Colonic mucosa (tissue), 4 donors: Measurements from ENCODE around the gene TENM3. TPM values are rescaled to one million over a fixed set of nuclear protein-coding genes. Genes with fewer than 3 reads are reported as not detected.

Experiments used
- DNase-seq: peaks from one replicate; pipeline ENCODE4 v3.0.0-alpha.2; 2020
- H3K27ac ChIP-seq: fragments of 200-600 bp; one replicate; pipeline ENCODE4 v1.8.0; 2021
- H3K27me3 ChIP-seq: fragments of 200-600 bp; one replicate; pipeline ENCODE4 v1.8.0; 2021
- H3K36me3 ChIP-seq: fragments of 200-600 bp; one replicate; pipeline ENCODE4 v1.8.0; 2021
- H3K4me1 ChIP-seq: fragments of 200-600 bp; one replicate; pipeline ENCODE4 v1.8.0; 2021; ENCODE audit warnings: mild to moderate bottlenecking
- H3K4me3 ChIP-seq: fragments of 200-600 bp; one replicate; pipeline ENCODE4 v1.8.0; 2021
- H3K9ac ChIP-seq, 2 donors: one replicate each; pipeline ENCODE4 v1.7.0; 2013; ENCODE audit warnings: control low read depth in 2 of 2, low read depth in 2 of 2, low read length in 2 of 2
- H3K9me3 ChIP-seq: fragments of 200-600 bp; one replicate; pipeline ENCODE4 v1.8.0; 2021
- CTCF ChIP-seq: fragments of 200-600 bp; IDR thresholded peaks from one replicate; pipeline ENCODE4 v1.8.0; 2022; ENCODE audit warnings: antibody characterized with exemption, mild to moderate bottlenecking
- intact Hi-C: fragments of 100-400 bp; cut with DNase I; formaldehyde crosslinking; loops from one replicate; pipeline ENCODE4 v1.14.1; 2022
- total RNA-seq, 2 donors: library from RNA; stranded (reverse); fragmentation: NEBNext Ultra II Directional in 1 of 2; extraction: Animal tissue kit (Norgen Biotek cat#: 25700) in 1 of 2; gene quantifications; one replicate each; pipeline ENCODE4 v1.2.1, GENCODE V29; 2021
- donor health status: healthy.
- donor health status: DM: no; HTN: no; CAD: no.
- donor health status: DM: no; HTN: no; CAD: no.

Gene TENM3
- total RNA-seq, 2 donors from 2014 or later, result 0.32 to 1.6 TPM

GRCh38 chr4:182391111-182391684, 148.0 kb downstream of the TENM3 start:
- Histone ChIP-seq H3K27me3 (no peaks in the 10 kb centered on the region), H3K4me1 (no peaks in the 10 kb centered on the region), H3K27ac (no peak overlapping the region), H3K4me3 (no peak overlapping the region), H3K9ac (no peak overlapping the region), H3K9me3 (no peaks in the 10 kb centered on the region), H3K36me3 (no peaks in the 10 kb centered on the region)
- DNase-seq, result no peak
- TF ChIP-seq CTCF, result no peak
- intact Hi-C loops, result no loop called here

GRCh38 chr4:182394181-182394580, 151.0 kb downstream of the TENM3 start:
- Histone ChIP-seq H3K27ac (no peak overlapping the region), H3K27me3 (no peaks in the 10 kb centered on the region), H3K36me3 (no peaks in the 10 kb centered on the region), H3K9ac (no peak overlapping the region), H3K9me3 (no peaks in the 10 kb centered on the region), H3K4me3 (no peak overlapping the region), H3K4me1 (no peaks in the 10 kb centered on the region)
- TF ChIP-seq CTCF, result no peak
- intact Hi-C loops, result no loop called here
- no peak for DNase-seq

GRCh38 chr4:182400081-182400480, 156.9 kb downstream of the TENM3 start:
- Histone ChIP-seq H3K27me3 (no peaks in the 10 kb centered on the region), H3K4me3 (no peak overlapping the region), H3K9me3 (no peaks in the 10 kb centered on the region), H3K9ac (no peak overlapping the region), H3K4me1 (no peaks in the 10 kb centered on the region), H3K36me3 (no peaks in the 10 kb centered on the region), H3K27ac (no peak overlapping the region)
- intact Hi-C loops, result no loop called here
- DNase-seq, result no peak
- TF ChIP-seq CTCF, result no peak

GRCh38 chr4:182400790-182401189, 157.6 kb downstream of the TENM3 start:
- no peaks in the 10 kb centered on the region for H3K4me1 ChIP-seq

GRCh38 chr4:182404376-182404775, 161.2 kb downstream of the TENM3 start:
- Histone ChIP-seq H3K9me3 (no peaks in the 10 kb centered on the region), H3K36me3 (no peaks in the 10 kb centered on the region), H3K4me1 (no peaks in the 10 kb centered on the region), H3K27me3 (no peaks in the 10 kb centered on the region), H3K4me3 (no peak overlapping the region), H3K27ac (no peak overlapping the region), H3K9ac (no peak overlapping the region)
- DNase-seq, result no peak
- intact Hi-C loops, result no loop called here
- TF ChIP-seq CTCF, result no peak

More at GRCh38 chr4:182400790-182401189, 157.6 kb downstream of the TENM3 start:
- intact Hi-C loops, result no loop called here
- no peak overlapping the region for H3K27ac ChIP-seq
- H3K4me3 ChIP-seq, result no peak overlapping the region
- no peak overlapping the region for H3K9ac ChIP-seq
- H3K27me3 ChIP-seq, result no peaks in the 10 kb centered on the region
- no peaks in the 10 kb centered on the region for H3K9me3 ChIP-seq
- DNase-seq, result no peak
- no peak for TF ChIP-seq CTCF
- no peaks in the 10 kb centered on the region for H3K36me3 ChIP-seq
